Islet precursor cell (in vitro differentiated cells): Measurements from ENCODE around the gene RNFT2.

ENCODE experiments used
- DNase-seq: peaks from one replicate; pipeline ENCODE4 v3.0.0-alpha.2; 2018

RNFT2 gene, protein sequence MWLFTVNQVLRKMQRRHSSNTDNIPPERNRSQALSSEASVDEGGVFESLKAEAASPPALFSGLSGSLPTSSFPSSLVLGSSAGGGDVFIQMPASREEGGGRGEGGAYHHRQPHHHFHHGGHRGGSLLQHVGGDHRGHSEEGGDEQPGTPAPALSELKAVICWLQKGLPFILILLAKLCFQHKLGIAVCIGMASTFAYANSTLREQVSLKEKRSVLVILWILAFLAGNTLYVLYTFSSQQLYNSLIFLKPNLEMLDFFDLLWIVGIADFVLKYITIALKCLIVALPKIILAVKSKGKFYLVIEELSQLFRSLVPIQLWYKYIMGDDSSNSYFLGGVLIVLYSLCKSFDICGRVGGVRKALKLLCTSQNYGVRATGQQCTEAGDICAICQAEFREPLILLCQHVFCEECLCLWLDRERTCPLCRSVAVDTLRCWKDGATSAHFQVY

DNA sequence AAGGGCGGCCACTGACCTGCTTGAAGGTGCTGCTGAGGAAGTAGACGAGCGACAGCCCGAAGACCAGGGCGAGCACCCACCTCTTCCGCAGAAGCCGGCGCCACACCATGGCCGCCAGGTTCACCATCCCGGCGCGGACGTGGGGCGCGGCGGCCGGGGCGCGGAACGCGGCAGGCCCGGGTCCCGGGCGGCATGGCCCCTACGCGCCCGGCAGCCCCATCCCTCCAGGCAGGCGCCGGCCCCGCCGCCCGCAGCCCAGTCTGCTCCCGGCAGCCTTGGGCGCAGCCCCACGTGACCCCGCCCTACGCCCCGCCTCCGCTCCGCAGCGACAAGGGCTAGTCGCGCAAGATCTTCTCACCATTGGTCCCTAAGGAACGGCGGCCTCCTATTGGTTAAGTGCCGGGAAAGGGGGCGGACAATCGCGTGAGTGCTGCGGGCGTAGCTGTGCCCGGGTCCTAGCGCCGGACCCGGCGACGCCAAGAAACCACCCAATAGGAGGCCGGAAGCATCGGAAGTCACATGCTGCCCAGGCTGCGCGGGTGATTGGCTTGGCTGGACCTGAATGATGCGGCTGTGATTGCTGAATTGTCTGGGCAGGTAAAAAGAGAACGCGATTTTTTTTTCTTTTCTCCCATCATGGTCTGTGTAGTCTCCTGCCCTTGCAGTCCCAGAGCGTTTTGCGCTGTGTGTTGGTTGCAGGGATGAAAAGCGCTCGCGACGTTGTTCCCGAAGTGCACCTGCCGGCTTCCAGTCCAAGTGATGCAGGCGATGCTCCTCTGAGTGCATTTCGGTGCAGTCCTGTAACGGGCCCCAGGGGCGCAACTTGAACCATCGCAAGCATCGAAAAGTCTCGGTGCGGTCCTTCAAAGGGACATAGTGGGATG, at the start of gene RNFT2, which contains the start of gene SPRING1:
TSS of gene RNFT2 (plus strand) at position 542 of the 884 bp plus-strand sequence. CDS start 2,183 bp downstream, outside the sequence.
TSS of gene SPRING1 (minus strand) at position 296 of the 884 bp plus-strand sequence. CDS start at position 127, 169 bp downstream.
- peak; percentile 100 for DNase-seq

DNA sequence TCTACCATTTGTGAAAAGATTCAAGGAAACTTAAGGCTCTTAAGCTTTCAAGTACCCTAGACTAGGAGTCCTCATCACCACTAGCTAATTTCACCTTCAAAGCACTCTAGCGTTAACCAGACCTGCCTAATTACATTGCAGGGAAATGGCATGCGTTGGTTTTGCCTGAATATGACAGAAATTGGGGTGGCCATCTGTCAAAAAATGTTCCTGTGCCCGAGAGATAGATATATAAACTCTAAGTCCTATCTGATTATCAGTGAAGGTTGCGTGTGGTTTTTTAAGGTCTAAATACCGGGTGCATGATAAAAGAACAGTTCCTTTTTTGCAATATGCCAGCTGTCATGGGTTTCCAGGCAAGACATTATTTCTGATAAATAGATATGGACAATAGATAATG, 48.6 kb upstream of the RNFT2 start:
- no peak for DNase-seq

DNA sequence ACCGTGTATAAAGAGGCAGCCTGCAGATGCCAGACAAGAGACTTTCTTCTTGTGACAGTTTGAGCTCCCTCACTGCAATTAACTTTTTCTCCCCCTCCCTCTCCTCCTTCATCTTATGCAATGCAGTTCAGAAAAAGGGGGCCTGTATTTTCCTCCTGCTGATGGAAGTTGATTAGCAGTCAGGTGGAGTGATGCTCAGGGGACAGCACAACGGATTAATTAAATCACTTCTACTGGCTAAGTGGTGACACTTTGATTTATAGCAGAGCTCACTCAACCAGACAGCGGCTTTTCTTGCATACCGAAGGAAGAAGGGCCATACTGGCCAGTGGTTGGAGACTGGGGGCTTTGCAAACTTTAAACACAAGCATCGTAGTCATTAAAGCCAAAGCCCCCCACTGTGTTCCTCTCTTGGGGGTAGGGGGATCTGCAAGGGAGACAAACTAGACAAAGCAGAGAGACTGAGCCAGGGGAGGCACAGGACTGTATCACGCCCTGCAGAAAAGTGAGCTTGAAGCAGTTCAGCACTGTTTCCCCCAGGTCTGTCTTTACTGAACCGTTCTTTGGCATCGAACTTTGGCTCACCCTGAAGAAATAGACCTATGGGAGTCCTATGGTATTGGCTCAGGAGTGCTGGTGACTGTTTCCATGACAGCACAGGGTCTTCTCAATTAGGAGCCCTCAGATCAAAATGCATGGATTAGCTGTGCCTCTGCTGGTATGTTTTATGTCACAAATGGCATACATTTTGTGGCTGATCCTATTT, 48.0 kb upstream of the RNFT2 start:
- DNase-seq, result peak; percentile 63

- DNase-seq, result no peak
Observed at GRCh38 chr12:116691205-116691604, 46.9 kb upstream of the RNFT2 start.

DNA sequence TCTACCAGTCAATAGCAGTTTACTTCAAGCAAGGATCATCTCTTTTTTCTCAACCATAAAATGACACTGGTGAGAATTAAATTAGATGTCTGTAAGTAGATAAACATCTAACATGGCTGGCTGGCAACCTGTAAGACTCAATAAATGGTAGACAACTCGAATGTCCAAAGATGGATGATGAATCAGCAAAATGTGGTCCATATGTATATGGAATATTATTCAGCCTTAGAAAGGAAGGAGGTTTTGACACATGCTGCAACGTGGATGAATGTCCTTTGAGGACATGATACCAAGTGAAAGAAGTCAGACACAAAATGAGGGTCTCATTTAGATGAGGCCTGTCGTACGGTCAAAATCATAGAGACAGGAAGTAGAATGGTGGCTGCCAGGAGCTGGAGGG, 46.5 kb upstream of the RNFT2 start:
- DNase-seq, result no peak

DNA sequence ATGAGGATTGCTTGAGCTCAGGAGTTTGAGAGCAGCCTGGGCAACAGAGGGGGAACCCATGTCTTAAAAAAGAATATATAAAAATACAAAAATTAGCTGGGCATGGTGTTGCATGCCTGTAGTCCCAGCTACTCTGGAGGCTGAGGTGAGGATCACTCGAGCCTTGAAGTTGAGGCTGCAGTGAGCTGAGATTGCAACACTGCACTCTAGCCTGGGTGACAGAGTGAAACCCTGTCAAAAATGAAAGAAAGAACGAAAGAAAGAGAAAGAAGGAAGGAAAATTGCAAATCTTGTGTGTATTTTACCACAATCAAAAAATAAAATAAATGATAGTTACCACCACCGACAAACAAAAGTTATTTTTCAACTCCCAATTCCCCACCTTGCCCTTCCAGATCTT, 45.5 kb upstream of the RNFT2 start:
- DNase-seq, result no peak

DNA sequence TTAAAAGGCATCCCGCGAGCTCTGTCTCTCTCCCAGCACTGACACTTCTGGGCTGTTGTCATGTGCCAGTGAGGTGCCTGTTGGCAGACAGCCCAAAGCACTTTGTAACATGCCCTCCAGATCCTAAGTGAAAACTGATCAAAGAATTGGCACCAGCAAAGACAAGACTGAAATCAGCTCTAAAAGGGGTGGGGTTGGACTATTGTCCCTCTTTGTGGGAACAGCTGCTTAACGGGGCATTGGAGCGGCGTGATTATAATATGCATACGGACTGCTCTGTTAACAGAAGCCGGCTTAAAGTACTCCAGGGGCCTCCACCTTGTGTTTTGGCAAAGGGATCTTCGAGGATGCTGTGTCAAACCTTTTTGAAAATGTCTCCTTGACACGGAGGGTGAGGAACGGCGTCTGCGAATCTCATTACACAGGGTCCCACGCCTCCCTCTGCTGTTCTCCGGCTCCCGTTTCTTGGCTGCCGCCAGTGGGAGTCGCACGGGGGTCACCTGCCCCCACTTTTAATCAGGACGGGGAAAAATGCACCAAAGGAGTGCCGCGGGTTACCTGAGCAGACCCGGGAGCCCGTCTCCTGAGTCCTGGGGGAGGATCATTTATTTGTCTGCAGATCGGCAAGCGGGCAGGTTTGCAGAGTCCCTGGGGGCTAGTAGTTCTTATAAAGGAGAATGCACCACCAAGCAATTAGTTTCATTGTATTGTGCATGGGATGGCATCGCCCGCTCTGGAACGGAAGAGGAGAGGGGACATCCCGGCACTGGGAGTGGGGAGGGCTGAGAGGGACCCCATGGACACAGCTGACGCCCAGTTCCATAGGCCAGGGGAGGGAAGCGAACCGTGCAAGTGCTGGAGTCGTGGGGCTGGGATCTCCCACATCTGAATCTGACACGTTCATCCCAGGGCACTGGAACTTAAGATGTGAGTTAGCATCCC, 44.6 kb upstream of the RNFT2 start:
- DNase-seq, result peak; percentile 52

DNA sequence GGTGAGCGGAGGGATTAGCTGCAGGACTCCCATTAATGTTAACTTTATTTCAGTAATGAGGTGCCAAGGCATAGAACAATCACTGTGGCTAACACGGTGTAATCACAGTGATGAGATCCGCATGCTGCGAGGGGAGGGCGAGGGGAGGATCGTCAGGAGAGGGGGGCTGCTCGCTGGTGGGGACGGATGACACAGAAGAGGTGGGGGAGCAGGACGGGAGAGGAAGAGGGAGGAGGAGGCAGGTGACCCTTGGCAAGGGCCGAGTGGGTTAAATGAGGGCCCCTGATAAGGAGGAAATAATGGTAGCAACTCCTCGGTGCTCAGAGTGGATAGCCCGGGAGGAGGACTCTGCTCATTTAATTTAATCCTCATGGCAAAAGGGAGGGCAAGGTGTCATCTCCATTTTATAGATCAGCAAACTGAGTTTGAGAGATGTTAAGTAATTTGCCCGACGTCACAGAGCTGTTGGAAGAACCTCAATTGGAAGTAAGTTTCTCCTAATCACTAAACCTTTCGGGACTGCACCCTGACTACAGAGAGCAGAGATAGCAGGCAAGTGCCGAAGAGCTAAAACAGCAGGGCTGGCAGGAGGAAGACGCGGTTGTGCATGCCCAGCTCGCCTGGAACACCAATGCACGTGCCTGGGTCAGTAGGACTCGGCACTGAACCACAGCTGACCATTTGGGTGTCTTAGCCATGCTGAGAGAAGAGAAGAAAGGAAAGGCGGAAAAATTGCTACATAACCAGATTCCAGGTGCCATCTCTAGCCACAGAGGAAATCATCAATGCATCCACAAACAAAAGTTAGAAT, 43.3 kb upstream of the RNFT2 start:
- no peak for DNase-seq

- no peak for DNase-seq
Observed at GRCh38 chr12:116695464-116695725, 42.7 kb upstream of the RNFT2 start.

DNA sequence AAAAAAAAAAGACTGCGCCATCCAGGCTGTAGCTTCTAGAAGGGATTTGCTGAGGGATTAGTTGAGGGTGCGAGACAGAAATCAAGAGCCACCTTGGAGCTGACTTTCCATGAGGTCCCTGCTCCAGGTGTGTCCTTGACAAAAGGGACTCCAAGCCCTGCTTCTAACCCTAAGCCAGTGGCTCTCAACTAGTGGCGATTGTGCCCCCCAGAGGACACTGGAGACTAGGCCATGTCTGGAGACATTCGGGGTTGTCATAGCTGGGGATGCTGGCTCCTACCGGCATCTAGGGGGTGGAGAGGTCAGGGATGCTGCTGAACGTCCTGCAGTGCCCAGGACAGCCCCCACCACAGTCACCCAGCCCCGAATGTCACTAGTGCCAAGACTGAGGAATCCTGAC, 40.8 kb upstream of the RNFT2 start:
- DNase-seq, result peak; percentile 85

GRCh38 chr12:116697716-116698115, 40.4 kb upstream of the RNFT2 start:
- no peak for DNase-seq

- DNase-seq, result no peak
Observed at GRCh38 chr12:116698116-116698515, 40.0 kb upstream of the RNFT2 start.

GRCh38 chr12:116698554-116699075, 39.5 kb upstream of the RNFT2 start:
- no peak for DNase-seq

DNA sequence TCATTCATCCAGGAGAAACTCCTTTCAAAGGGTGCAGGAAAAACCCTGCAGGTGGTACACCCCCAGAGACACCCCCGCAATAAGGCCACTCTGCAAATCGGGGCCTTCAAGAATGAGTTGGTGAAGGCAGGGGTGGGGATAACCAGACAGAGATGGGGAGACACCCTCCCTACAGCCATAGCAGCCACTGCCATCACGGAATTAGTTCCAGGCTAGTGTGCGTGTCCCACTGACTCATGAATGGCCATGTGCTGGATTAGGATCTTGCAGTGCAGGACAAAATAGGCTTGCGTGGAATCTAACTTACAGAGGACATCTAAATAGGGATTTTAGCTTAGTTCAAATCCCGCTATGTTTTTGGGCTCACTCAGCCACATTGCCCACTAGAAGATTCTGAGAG, 38.0 kb upstream of the RNFT2 start:
- DNase-seq, result no peak

DNA sequence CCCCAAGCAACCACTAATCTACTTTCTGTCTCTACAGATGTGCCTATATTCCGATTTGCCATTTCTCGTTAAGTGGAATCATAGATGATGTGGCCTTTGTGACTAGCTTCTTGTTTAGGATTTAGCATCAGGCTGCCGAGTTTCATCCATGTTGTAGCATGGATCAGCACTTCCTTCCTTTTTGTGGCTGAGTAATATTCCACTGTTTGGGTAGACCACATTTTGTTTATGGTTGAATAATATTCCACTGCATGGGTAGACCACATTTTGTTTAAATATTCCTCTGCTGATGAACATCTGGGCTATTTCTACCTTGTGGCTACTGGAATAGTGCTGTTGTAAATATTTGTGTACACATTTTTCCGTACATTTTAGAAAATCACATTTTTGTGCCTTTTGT, 36.7 kb upstream of the RNFT2 start:
- no peak for DNase-seq

- peak; percentile 86 for DNase-seq
Observed at GRCh38 chr12:116703214-116703795, 34.8 kb upstream of the RNFT2 start.

- DNase-seq, result peak; percentile 49
Observed at GRCh38 chr12:116707751-116708150, 30.4 kb upstream of the RNFT2 start.

DNA sequence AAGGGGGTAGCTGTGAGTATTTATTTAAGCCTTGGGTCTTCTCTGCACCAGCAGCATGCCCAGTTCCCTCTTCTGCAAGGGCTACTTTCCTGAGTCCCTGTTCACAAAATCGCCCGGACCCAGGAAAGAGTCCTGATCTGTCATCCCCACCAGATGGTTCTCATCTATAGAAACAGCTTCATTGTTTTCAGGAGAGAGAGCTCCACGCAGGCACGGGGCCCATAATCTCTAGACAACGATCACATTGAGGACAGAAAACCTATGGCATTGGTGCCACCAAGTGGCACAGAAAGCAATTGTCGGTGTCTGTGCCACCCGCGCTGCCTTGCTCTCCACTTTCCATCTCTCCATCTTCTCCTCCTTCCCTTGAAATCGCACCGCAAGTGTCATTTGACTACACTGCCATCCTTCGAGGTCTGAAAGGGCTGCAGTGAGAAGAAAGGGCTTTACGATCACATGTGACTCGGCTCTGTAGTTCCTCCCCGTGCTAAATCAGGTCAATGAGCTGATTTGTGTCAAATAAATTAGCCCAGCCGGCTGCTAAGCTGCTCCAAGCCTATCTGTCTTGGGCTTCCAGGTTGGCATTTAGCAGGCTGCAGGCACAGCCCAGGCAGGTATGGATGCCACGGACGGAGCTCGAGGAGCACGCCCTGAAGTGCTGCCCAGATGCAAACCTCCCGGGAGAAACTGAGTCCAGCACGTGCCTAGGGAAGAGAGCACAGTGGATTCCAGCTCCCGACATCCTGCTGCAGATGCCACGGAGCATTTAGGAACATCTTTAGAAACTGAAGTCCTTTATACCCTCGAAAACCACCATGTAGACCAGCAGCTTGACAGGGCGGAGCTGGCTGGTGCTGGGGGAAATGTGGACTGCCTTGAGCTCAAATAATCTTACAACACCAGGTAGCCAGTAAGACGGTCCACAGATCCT, 29.0 kb upstream of the RNFT2 start:
- peak; percentile 63 for DNase-seq

- peak; percentile 41 for DNase-seq
Observed at GRCh38 chr12:116709768-116710167, 28.3 kb upstream of the RNFT2 start.
